Caki2 (cell line): Measurements from ENCODE around the gene ARSD. TPM values are rescaled to one million over a fixed set of nuclear protein-coding genes. Genes with fewer than 3 reads are reported as not detected.
"Not testable (repeated sequence)": the region's sequence is repeated elsewhere in the genome, so short reads cannot be mapped to it uniquely, and the experiment has no call there.

Experiments
- DNase-seq: peaks from one replicate; pipeline ENCODE4 v3.0.0-alpha.2; 2015; ENCODE audit warnings: low read depth
- in situ Hi-C: cut with HindIII; loops from 2 replicates; pipeline ENCODE4 v1.10.0; 2016; ENCODE audit warnings: low sequenced_read_pairs, low pct_unique_long_range_greater_than_20kb, mixed read lengths
- total RNA-seq: library from RNA; depleted of rRNA; stranded (reverse); fragments of >200 nt; shearing (Covaris generic); gene quantifications from 2 replicates; pipeline ENCODE4 v1.2.3, GENCODE V29; 2014; ENCODE audit warnings: low replicate concordance; rRNA removed

ARSD gene, protein sequence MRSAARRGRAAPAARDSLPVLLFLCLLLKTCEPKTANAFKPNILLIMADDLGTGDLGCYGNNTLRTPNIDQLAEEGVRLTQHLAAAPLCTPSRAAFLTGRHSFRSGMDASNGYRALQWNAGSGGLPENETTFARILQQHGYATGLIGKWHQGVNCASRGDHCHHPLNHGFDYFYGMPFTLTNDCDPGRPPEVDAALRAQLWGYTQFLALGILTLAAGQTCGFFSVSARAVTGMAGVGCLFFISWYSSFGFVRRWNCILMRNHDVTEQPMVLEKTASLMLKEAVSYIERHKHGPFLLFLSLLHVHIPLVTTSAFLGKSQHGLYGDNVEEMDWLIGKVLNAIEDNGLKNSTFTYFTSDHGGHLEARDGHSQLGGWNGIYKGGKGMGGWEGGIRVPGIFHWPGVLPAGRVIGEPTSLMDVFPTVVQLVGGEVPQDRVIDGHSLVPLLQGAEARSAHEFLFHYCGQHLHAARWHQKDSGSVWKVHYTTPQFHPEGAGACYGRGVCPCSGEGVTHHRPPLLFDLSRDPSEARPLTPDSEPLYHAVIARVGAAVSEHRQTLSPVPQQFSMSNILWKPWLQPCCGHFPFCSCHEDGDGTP
- 14.8 and 22.8 TPM in 2 replicates for total RNA-seq

- peak; percentile 86 for DNase-seq
- in situ Hi-C loops: no loop called here
Observed at GRCh38 chrX:2928583-2929434, at the start of gene ARSD. Gene ARSD (minus strand): TSS chrX:2929339. CDS start chrX:2929275, 64 bp downstream.

DNA sequence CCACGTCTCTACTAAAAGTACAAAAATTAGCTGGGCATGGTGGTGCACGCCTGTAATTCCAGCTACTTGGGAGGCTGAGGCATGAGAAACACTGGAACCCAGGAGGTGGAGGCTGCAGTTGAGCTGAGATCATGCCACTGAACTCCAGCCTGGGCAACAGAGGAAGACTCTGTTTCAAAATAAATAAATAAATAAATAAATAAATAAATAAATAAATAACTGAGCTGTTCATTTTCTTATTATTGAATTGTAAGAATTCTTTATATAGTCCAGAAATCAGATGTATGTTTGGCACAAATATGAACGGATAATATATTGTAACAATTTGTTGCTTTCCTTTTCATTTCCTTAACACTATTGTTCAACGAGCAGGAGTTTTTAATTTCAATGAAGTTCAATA, 49.5 kb upstream of the ARSD start:
- in situ Hi-C loops, DNase-seq: not testable (repeated sequence)

DNA sequence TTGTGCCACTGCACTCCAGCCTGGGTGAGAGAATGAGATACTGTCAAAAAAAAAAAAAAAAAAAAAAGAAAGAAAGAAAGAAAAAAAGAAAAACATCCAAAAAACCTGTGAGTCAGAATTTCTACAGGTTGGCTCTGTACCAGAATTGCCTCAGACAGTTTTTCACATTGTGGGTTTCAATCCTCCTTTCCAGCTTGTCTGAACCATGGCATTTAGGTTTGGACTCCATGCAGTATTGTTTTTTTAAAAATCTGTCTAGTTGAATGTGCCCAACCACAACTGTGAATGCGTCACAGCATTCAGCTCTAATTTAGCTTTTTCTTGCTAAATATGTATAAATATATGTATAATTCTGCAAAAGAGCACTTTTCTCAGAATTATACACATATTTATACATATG, 45.8 kb upstream of the ARSD start:
- DNase-seq: no peak
- in situ Hi-C loops: no loop called here

DNA sequence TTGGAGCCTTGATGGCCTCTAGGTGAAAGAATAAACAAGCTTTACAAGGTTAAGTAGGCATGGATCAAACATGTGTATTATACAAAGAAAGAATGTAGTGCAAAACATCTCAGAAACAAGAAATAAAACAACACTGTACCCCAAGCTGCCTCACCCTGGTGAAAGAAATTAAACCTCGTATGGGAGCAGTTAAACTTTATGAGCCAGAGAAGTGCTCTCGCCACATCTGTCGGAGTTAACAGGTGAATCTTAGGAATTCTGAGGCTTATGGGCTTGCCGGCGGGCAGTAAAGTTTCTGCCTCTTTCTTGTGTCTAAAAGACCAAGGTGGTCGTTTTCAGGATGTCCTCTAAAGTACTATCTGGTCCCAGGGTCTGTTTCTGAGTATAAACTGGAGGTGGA, 43.3 kb upstream of the ARSD start:
- DNase-seq: no peak
- in situ Hi-C loops: no loop called here

DNA sequence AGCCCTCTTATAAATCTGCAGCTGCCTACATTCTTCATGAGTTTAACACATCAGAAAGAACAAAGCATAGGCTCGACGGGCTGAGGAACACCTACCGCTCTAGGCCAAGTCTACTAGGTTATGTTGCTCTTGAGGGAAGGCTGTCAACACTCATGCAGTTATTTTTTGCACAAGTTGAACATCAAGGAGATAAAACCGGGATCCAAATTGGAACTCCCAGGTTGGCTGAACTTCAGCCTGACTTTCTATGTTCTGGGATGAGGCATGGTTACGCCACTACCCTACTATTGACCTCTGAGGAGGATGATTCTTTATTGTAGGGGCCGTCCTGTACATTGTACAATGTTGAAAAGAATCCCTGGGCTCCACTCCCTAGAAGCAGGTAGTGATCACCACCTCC, 39.9 kb upstream of the ARSD start:
- DNase-seq: no peak
- in situ Hi-C loops: no loop called here

DNA sequence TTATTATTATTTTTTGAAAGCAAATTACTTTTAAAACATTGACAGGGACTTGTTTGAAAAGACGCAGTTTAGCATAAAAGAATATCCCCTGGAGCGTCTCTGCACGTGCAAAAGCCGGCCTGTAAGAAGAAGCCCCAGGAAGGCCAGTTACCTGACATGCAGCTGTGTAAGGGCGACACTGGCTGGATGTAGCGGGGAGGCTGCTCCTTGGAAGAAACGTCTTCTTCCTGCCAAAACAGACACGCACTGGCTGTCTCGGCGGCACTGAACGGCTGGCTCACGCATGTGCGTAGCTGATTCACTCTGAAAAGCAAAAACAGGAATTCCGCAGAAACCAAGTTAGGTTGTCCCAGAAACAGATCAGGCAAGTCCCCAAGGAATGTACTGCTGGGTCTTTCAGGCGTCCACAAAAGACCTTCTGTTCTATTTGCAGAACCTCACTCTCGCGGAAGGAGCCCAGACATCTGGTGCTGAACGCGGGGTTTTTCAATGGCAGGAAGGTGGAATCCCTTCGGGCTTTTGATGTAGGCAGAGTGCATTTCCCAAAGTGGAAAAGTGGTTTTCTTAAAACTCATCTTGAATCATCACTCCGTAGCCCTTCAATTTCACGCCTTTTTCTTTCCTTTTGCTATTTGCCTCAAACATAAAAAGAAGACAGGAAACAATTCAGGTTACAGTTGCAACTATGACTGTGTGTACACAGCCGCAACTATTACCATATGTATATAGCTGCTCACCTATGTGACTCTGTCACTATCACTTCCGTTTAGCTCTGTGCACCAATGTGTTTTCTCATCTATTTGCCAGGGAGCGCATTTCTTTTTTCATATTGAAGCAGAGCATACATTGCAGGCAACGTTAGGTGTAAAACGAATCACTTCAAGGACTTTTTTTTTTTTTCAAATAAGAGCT, 39.1 kb upstream of the ARSD start:
- in situ Hi-C loops: no loop called here
- no peak for DNase-seq

GRCh38 chrX:2967584-2967983, 38.4 kb upstream of the ARSD start:
- DNase-seq: no peak

DNA sequence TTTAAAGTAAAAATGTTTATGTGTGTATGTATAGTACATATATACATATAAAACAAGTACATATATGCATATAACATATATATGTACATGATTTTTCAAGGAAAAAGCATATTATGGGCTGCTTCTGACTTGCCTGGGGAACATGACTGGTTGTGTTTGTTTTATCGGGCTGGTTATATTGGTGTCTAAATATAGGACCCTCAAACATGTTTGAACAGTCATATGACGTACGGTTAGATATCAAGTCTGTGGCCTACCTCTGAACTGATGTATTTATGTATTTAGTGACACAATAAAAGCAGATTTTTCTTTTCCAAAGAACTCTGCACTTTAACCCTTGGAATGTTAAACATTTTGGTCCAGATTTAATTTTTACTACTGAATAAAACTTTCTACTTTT, 37.9 kb upstream of the ARSD start:
- in situ Hi-C loops: no loop called here
- DNase-seq: no peak

More at GRCh38 chrX:2967584-2967983, 38.4 kb upstream of the ARSD start:
- in situ Hi-C loops: no loop called here

GRCh38 chrX:2965965-2966364, 36.8 kb upstream of the ARSD start:
- in situ Hi-C loops: no loop called here
- no peak for DNase-seq

DNA sequence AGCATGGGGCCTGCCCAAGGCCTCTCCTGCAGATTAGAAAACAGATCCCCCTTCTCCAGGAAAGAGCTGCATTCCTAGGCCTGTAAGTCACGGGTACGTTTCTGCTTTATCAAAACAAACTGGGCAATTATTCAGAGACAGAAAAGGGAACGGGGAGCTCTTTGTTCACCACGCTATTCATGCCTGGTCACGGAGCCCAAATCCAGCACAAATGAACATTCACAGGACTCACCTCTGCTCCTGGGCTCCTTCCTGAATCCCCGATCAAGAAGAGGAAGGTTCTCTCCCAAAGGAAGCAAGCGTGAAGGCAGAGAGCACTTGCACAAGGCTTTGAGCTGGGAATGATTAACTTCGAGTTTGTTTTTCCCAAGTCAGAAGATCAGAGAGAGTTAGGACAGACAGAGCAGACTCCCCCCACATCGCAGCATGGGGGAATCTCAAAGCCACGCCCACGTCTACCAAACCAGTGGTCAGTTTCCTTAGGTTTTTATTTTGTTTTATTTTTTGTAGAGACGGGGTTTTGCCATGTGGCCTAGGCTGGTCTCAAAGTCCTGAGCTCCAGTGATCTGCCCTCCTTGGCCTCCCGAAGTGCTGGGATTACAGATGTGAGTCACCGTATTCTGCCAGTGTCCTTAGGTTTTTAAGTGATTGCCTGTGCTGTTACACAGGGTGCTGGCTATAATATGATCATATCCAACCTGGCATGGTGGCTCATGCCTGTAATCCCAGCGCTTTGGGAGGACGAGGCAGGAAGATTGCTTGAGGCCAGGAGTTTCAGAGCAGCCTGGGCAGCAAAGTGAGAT, 35.1 kb upstream of the ARSD start:
- in situ Hi-C loops: not testable (repeated sequence)
- peak; percentile 84 for DNase-seq

DNA sequence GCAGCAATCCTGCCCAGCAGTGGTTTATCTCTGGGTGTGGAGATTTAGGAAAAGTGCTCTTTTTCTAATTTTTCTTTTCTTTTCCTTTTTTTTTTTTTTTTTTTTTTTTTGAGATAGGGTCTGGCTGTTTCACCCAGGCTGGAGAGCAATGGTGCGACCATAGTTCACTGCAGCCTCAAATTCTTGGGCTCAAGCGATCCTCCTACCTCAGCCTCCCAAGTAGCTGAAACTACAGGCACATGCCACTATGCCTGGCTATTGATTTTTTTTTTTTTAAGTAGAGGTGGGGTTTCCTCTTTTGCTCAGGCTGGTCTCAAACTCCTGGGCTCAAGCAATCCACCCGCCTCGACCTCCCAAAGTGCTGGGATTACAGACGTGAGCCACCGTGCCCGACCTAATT, 34.3 kb upstream of the ARSD start:
- in situ Hi-C loops, DNase-seq: not testable (repeated sequence)

- DNase-seq: no peak
- in situ Hi-C loops: no loop called here
Observed at GRCh38 chrX:2962381-2962780, 33.2 kb upstream of the ARSD start.

DNA sequence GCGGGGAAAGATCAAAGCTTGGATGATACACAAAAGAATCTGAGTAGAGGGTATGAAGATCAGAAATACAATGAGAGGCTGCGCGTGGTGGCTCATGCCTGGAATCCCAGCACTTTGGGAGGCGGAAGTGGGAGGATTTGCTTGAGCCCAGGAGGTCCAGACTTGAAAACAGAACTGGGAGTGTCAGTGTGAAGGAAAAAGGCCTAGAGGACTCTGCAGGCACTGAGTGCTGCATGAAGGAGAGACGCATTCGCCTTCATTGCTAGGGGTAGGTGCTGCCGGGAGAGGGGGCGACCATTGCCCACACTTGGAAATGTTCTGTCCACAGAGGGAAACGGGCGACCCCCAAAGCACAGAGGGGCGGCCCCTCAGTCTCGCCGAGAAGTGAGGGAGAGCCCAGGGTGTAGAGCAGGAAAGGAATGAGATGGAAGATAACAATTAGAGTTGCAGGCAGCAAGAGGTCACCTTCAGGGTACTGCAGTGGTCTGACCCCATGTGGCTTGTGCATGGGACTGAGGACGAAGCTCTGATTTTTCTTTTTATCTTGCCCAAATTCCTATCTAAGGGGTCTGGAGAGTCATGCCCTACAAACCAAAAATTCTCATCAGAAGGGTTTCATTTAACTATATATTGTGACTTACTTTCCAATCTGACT, 31.8 kb upstream of the ARSD start:
- DNase-seq: no peak

DNA sequence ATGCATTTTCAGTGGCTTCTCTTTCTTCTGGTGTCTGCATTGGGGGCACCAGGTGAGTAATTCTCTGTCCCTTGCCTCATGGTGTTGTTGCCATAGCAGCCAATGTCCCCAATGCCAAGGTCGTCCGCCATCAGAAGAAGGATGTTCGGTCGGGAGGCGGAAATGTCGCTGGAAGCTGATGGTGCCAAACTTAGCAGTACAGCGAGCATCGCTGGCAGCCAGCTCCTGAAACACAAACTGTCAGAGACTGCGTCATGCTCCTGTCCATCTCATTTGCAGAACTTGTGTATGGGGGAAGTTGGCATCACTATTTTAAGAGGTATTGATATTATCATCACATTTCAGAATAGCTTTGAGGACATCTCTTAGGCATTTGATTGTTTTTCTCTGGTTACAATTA, 29.1 kb upstream of the ARSD start:
- in situ Hi-C loops: no loop called here
- no peak for DNase-seq

More for the DNA sequence above, 31.8 kb upstream of the ARSD start:
- in situ Hi-C loops: no loop called here

GRCh38 chrX:2955838-2956237, 26.7 kb upstream of the ARSD start:
- in situ Hi-C loops: no loop called here
- no peak for DNase-seq

DNA sequence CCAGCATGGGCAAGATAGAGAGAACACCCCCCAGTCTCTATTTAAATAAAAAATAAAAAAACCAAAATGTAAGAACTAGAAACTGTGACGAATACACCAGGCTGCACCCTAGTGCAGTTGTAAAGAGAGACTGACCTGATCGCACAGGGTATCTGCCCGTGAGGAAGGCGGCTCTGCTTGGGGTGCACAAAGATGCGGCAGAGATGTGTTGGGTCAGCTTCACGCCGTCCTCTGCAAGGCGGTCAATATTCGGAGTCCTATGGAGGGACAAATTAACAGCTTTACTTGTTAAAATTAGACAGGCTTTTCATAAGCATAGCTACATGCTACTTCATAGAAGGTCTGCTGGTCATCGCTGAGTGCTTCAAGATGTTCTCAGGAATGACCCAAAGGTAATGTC, 26.1 kb upstream of the ARSD start:
- in situ Hi-C loops: no loop called here
- DNase-seq: no peak

- DNase-seq: no peak
- in situ Hi-C loops: no loop called here
Observed at GRCh38 chrX:2954541-2954940, 25.4 kb upstream of the ARSD start.
